ENCODE measurements around the gene FAM200B.

FAM200B gene

DNA sequence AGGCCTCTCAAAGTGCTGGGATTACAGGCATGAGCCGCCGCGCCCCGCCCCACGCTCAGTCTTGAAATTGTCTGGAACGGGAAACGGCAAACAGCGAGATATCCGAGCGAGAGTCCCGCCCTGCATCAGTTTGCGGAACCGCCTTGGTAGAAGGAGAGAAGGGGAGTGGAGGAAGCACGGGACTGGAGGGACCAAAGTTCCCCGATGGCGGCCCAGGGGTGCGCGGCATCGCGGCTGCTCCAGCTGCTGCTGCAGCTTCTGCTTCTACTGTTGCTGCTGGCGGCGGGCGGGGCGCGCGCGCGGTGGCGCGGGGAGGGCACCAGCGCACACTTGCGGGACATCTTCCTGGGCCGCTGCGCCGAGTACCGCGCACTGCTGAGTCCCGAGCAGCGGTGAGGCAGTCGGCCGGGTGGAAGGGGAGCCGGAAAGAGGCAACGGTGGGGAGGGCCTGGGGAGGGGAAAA is 21.3 kb downstream of the FAM200B start, which contains the start of gene BST1:
Gene BST1 (plus strand): TSS at position 125 of the 463 bp plus-strand sequence. CDS start 80 bp downstream, at position 205.
- Histone ChIP-seq H3K36me3 (ENCODE audit: insufficient read depth, insufficient read length, low read length) (no peaks in the 10 kb centered on the region), H3K4me3 (ENCODE audit: insufficient read length, low read depth) (peak within 1 kb of the TSS; percentile 54), H3K9ac (ENCODE audit: insufficient read length, low read depth) (peak within 1 kb of the TSS; percentile 78), H3K4me1 (ENCODE audit: insufficient read depth, insufficient read length) (no peaks in the 10 kb centered on the region), H3K27me3 (ENCODE audit: insufficient read depth, insufficient read length) (peaks cover 28% of the 10 kb centered on the region), H3K9me3 (ENCODE audit: insufficient read depth, low read length) (peaks cover 7% of the 10 kb centered on the region)
- DNase-seq (ENCODE audit: low read depth, low spot score), result no peak
- TF ChIP-seq YY1 (IDR thresholded peaks at IDR 0.05; ENCODE audit: insufficient read depth, insufficient read length) (no peak), ZNF274 (IDR thresholded peaks at IDR 0.05; ENCODE audit: low read depth, low read length) (no peak), SUZ12 (IDR thresholded peaks at IDR 0.05; ENCODE audit: extremely low read depth, insufficient read depth, insufficient read length) (no peak)

- Histone ChIP-seq H3K36me3 (ENCODE audit: insufficient read depth, insufficient read length, low read length) (no peaks in the 10 kb centered on the region), H3K9me3 (ENCODE audit: insufficient read depth, low read length) (peaks cover 7% of the 10 kb centered on the region), H3K9ac (ENCODE audit: insufficient read length, low read depth) (no peak overlapping the region), H3K4me1 (ENCODE audit: insufficient read depth, insufficient read length) (no peaks in the 10 kb centered on the region), H3K4me3 (ENCODE audit: insufficient read length, low read depth) (peak overlapping the region; percentile 54), H3K27me3 (ENCODE audit: insufficient read depth, insufficient read length) (peaks cover 28% of the 10 kb centered on the region)
- no peak for DNase-seq (ENCODE audit: low read depth, low spot score)
- no peak for TF ChIP-seq SUZ12 (IDR thresholded peaks at IDR 0.05; ENCODE audit: extremely low read depth, insufficient read depth, insufficient read length)
- TF ChIP-seq YY1 (IDR thresholded peaks at IDR 0.05; ENCODE audit: insufficient read depth, insufficient read length), result no peak
- no peak for TF ChIP-seq ZNF274 (IDR thresholded peaks at IDR 0.05; ENCODE audit: low read depth, low read length)
Measured at GRCh38 chr4:15703439-15703838, 21.8 kb downstream of the FAM200B start.

DNA sequence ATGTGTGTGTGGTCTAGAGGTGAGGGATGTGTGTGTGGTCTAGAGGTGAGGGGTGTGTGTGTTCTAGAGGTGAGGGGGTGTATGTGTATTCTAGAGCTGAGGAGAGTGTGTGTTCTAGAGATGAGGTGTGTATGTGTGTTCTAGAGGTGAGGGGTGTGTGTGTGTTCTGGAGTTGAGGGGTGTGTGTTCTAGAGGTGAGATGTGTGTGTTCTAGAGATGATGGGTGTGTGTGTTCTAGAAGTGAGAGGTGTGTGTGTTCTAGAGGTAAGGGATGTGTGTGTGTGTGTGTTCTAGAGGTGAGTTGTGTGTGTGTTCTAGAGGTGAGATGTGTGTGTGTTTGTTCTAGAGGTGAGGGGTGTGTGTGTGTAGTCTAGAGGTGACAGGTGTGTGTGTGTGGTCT is 22.5 kb downstream of the FAM200B start:
- peaks cover 28% of the 10 kb centered on the region for H3K27me3 ChIP-seq (ENCODE audit: insufficient read depth, insufficient read length)
- peaks cover 3% of the 10 kb centered on the region for H3K9me3 ChIP-seq (ENCODE audit: insufficient read depth, low read length)
- H3K9ac ChIP-seq (ENCODE audit: insufficient read length, low read depth), result no peak overlapping the region
- H3K4me3 ChIP-seq (ENCODE audit: insufficient read length, low read depth), result no peak overlapping the region
- H3K36me3 ChIP-seq (ENCODE audit: insufficient read depth, insufficient read length, low read length), result no peaks in the 10 kb centered on the region
- no peak for DNase-seq (ENCODE audit: low read depth, low spot score)
- no peaks in the 10 kb centered on the region for H3K4me1 ChIP-seq (ENCODE audit: insufficient read depth, insufficient read length)
- TF ChIP-seq ZNF274 (IDR thresholded peaks at IDR 0.05; ENCODE audit: low read depth, low read length), result no peak
- no peak for TF ChIP-seq SUZ12 (IDR thresholded peaks at IDR 0.05; ENCODE audit: extremely low read depth, insufficient read depth, insufficient read length)
- no peak for TF ChIP-seq YY1 (IDR thresholded peaks at IDR 0.05; ENCODE audit: insufficient read depth, insufficient read length)

DNA sequence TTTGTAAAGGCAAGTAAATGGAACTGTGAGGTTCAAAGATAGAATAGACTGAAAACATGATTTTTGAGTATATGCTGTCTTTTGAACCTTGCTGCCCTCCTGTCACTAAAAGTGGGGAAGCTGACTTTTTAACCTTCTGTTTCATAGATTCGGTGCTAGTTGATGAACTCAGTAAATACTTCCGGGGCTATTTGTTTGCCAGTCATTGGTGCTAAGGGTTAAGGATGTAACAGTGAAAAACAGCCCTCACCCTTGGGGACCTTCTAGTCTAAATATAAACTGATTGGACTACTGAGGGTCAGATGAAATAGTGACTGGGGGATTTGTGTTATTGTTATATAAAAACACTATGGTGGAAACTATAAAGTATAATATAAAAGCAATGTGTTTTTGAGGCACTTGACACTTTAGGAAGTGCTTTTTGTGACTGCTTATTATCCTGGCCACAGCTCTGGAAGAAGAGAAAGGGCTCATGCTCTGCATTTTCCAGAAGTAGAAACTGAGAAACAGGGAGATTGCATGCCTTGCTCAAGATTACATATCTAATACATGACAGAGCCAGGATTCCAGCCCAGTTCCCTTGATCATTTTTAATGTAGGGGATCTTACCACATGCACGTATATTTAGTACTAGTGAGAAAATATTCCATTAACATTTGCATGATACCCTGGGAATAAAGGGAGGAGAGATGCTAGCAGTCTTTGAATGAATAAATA is 25.2 kb downstream of the FAM200B start:
- peaks cover 27% of the 10 kb centered on the region for H3K27me3 ChIP-seq (ENCODE audit: insufficient read depth, insufficient read length)
- no peak overlapping the region for H3K9ac ChIP-seq (ENCODE audit: insufficient read length, low read depth)
- no peaks in the 10 kb centered on the region for H3K9me3 ChIP-seq (ENCODE audit: insufficient read depth, low read length)
- no peaks in the 10 kb centered on the region for H3K36me3 ChIP-seq (ENCODE audit: insufficient read depth, insufficient read length, low read length)
- no peak for DNase-seq (ENCODE audit: low read depth, low spot score)
- no peak overlapping the region for H3K4me3 ChIP-seq (ENCODE audit: insufficient read length, low read depth)
- H3K4me1 ChIP-seq (ENCODE audit: insufficient read depth, insufficient read length), result no peaks in the 10 kb centered on the region
- TF ChIP-seq ZNF274 (IDR thresholded peaks at IDR 0.05; ENCODE audit: low read depth, low read length), result no peak
- no peak for TF ChIP-seq YY1 (IDR thresholded peaks at IDR 0.05; ENCODE audit: insufficient read depth, insufficient read length)
- TF ChIP-seq SUZ12 (IDR thresholded peaks at IDR 0.05; ENCODE audit: extremely low read depth, insufficient read depth, insufficient read length), result no peak

DNA sequence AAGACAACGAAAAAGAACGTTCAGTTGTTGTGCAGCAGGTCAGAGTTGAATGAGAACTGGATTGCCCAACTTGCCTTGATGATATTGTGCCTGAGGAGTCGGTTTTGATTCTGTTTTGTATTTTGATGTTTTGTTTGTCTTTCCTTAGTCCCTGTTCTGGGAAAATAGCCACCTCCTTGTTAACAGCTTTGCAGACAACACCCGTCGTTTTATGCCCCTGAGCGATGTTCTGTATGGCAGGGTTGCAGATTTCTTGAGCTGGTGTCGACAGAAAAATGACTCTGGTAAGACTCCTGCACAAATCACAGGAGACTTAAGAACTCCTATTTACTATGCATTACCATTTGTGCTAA is 25.7 kb downstream of the FAM200B start:
- H3K9ac ChIP-seq (ENCODE audit: insufficient read length, low read depth), result no peak overlapping the region
- no peak overlapping the region for H3K4me3 ChIP-seq (ENCODE audit: insufficient read length, low read depth)
- H3K36me3 ChIP-seq (ENCODE audit: insufficient read depth, insufficient read length, low read length), result no peaks in the 10 kb centered on the region
- no peaks in the 10 kb centered on the region for H3K9me3 ChIP-seq (ENCODE audit: insufficient read depth, low read length)
- H3K4me1 ChIP-seq (ENCODE audit: insufficient read depth, insufficient read length), result no peaks in the 10 kb centered on the region
- DNase-seq (ENCODE audit: low read depth, low spot score), result no peak
- H3K27me3 ChIP-seq (ENCODE audit: insufficient read depth, insufficient read length), result peaks cover 22% of the 10 kb centered on the region
- TF ChIP-seq ZNF274 (IDR thresholded peaks at IDR 0.05; ENCODE audit: low read depth, low read length) (no peak), SUZ12 (IDR thresholded peaks at IDR 0.05; ENCODE audit: extremely low read depth, insufficient read depth, insufficient read length) (no peak), YY1 (IDR thresholded peaks at IDR 0.05; ENCODE audit: insufficient read depth, insufficient read length) (no peak)

DNA sequence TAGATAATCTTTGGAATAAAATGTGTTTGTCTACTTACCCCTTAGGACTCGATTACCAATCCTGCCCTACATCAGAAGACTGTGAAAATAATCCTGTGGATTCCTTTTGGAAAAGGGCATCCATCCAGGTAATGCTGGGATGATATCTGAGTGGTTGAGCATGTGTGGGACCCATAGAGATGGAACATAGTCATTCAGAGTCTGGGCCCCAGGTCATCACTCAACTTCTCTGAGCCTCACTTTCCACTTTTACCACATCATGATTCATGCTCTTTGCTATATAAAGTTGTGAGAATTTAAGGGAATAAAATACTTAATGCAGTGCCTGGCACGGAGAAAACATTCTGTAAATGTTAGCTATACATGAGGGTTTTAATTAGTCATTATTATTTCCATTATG is 30.1 kb downstream of the FAM200B start:
- Histone ChIP-seq H3K36me3 (ENCODE audit: insufficient read depth, insufficient read length, low read length) (no peaks in the 10 kb centered on the region), H3K4me1 (ENCODE audit: insufficient read depth, insufficient read length) (no peaks in the 10 kb centered on the region), H3K9ac (ENCODE audit: insufficient read length, low read depth) (no peak overlapping the region), H3K4me3 (ENCODE audit: insufficient read length, low read depth) (no peak overlapping the region), H3K9me3 (ENCODE audit: insufficient read depth, low read length) (no peaks in the 10 kb centered on the region), H3K27me3 (ENCODE audit: insufficient read depth, insufficient read length) (no peaks in the 10 kb centered on the region)
- no peak for TF ChIP-seq SUZ12 (IDR thresholded peaks at IDR 0.05; ENCODE audit: extremely low read depth, insufficient read depth, insufficient read length)
- TF ChIP-seq YY1 (IDR thresholded peaks at IDR 0.05; ENCODE audit: insufficient read depth, insufficient read length), result no peak
- no peak for TF ChIP-seq ZNF274 (IDR thresholded peaks at IDR 0.05; ENCODE audit: low read depth, low read length)
- DNase-seq (ENCODE audit: low read depth, low spot score), result no peak

- Histone ChIP-seq H3K36me3 (ENCODE audit: insufficient read depth, insufficient read length, low read length) (no peaks in the 10 kb centered on the region), H3K27me3 (ENCODE audit: insufficient read depth, insufficient read length) (no peaks in the 10 kb centered on the region), H3K4me3 (ENCODE audit: insufficient read length, low read depth) (no peak overlapping the region), H3K4me1 (ENCODE audit: insufficient read depth, insufficient read length) (no peaks in the 10 kb centered on the region), H3K9ac (ENCODE audit: insufficient read length, low read depth) (no peak overlapping the region), H3K9me3 (ENCODE audit: insufficient read depth, low read length) (no peaks in the 10 kb centered on the region)
- DNase-seq (ENCODE audit: low read depth, low spot score), result no peak
- no peak for TF ChIP-seq SUZ12 (IDR thresholded peaks at IDR 0.05; ENCODE audit: extremely low read depth, insufficient read depth, insufficient read length)
- TF ChIP-seq YY1 (IDR thresholded peaks at IDR 0.05; ENCODE audit: insufficient read depth, insufficient read length), result no peak
- TF ChIP-seq ZNF274 (IDR thresholded peaks at IDR 0.05; ENCODE audit: low read depth, low read length), result no peak
Measured at GRCh38 chr4:15712214-15712613, 30.6 kb downstream of the FAM200B start.
